SK-N-SH treated with all-trans-retinoic acid at 6 μM for 48 hours (cell line): ENCODE results near the gene NXPH1.

Experiments
- ATAC-seq: fragments of 200-7000 bp; cut with Tn5 transposase; 3 replicates; pipeline ENCODE4 v1.9.1; 2020; ENCODE audit warnings: mild to moderate bottlenecking, moderate library complexity
- BACH2 ChIP-seq: fragments of 250-450 bp; sonication (Bioruptor Pico); IDR thresholded peaks from 2 replicates; pipeline ENCODE4 v1.9.0; 2021; ENCODE audit warnings: mild to moderate bottlenecking, borderline replicate concordance
- CREB5 ChIP-seq: fragments of 250-450 bp; sonication (Bioruptor Pico); IDR thresholded peaks from 2 replicates; pipeline ENCODE4 v1.5.1; 2020; ENCODE audit warnings: low read depth, mild to moderate bottlenecking, moderate library complexity
- CSDC2 ChIP-seq: fragments of 250-450 bp; sonication (Bioruptor Pico); IDR thresholded peaks from 2 replicates; pipeline ENCODE4 v1.5.0; 2020; ENCODE audit warnings: mild to moderate bottlenecking, moderate library complexity
- CSRNP3 ChIP-seq: fragments of 250-450 bp; sonication (Bioruptor Pico); IDR thresholded peaks from 2 replicates; pipeline ENCODE4 v1.5.1; 2021; ENCODE audit warnings: mild to moderate bottlenecking, moderate library complexity
- ESRRG ChIP-seq: fragments of 250-450 bp; sonication (Bioruptor Pico); IDR thresholded peaks from 2 replicates; pipeline ENCODE4 v1.6.1; 2021; ENCODE audit warnings: mild to moderate bottlenecking
- GLIS3 ChIP-seq: fragments of 250-450 bp; sonication (Bioruptor Pico); IDR thresholded peaks from 2 replicates; pipeline ENCODE4 v1.5.0; 2020; ENCODE audit warnings: mild to moderate bottlenecking, moderate library complexity
- ISL1 ChIP-seq: fragments of 250-450 bp; sonication (Bioruptor Pico); IDR thresholded peaks from 2 replicates; pipeline ENCODE4 v2.1.2; 2022; ENCODE audit warnings: mild to moderate bottlenecking, moderate library complexity
- PATZ1 ChIP-seq: fragments of 250-450 bp; sonication (Bioruptor Pico); IDR thresholded peaks from 2 replicates; pipeline ENCODE4 v1.8.0; 2020; ENCODE audit warnings: mild to moderate bottlenecking, moderate library complexity, borderline replicate concordance
- RARB ChIP-seq: fragments of 250-450 bp; sonication (Bioruptor Pico); IDR thresholded peaks from 2 replicates; pipeline ENCODE4 v1.8.0; 2021; ENCODE audit warnings: mild to moderate bottlenecking, moderate library complexity
- SNAI2 ChIP-seq: fragments of 250-450 bp; sonication (Bioruptor Pico); IDR thresholded peaks from 2 replicates; pipeline ENCODE4 v1.5.0; 2020; ENCODE audit warnings: mild to moderate bottlenecking, moderate library complexity
- TCF4 ChIP-seq: fragments of 250-450 bp; sonication (Bioruptor Pico); IDR thresholded peaks from 2 replicates; pipeline ENCODE4 v1.8.0; 2021; ENCODE audit warnings: mild to moderate bottlenecking, moderate library complexity, borderline replicate concordance
- TOX ChIP-seq: fragments of 250-450 bp; sonication (Bioruptor Pico); IDR thresholded peaks from 2 replicates; pipeline ENCODE4 v1.8.0; 2021; ENCODE audit warnings: mild to moderate bottlenecking, moderate library complexity, borderline replicate concordance
- TSHZ2 ChIP-seq: fragments of 250-450 bp; sonication (Bioruptor Pico); IDR thresholded peaks from 2 replicates; pipeline ENCODE4 v1.5.0; 2020; ENCODE audit warnings: mild to moderate bottlenecking, moderate library complexity
- ZC3H10 ChIP-seq: fragments of 250-450 bp; sonication (Bioruptor Pico); IDR thresholded peaks from 2 replicates; pipeline ENCODE4 v1.5.1; 2021; ENCODE audit warnings: mild to moderate bottlenecking, moderate library complexity
- ZFP3 ChIP-seq: fragments of 250-450 bp; sonication (Bioruptor Pico); IDR thresholded peaks from 2 replicates; pipeline ENCODE4 v1.5.0; 2020; ENCODE audit warnings: mild to moderate bottlenecking, moderate library complexity
- ZFP30 ChIP-seq: fragments of 450-650 bp; formaldehyde crosslinking; IDR thresholded peaks from 2 replicates; pipeline ENCODE4 v1.5.0; 2022; ENCODE audit warnings: mild to moderate bottlenecking, moderate library complexity
- ZNF565 ChIP-seq: fragments of 450-650 bp; formaldehyde crosslinking; conservative IDR thresholded peaks from 2 replicates; pipeline ENCODE4 v1.5.0; 2020; ENCODE audit warnings: low read depth, mild to moderate bottlenecking, moderate library complexity
- ZNF70 ChIP-seq: fragments of 450-650 bp; formaldehyde crosslinking; IDR thresholded peaks from 2 replicates; pipeline ENCODE4 v1.5.0; 2020; ENCODE audit warnings: mild to moderate bottlenecking, moderate library complexity
- ZNF8 ChIP-seq: fragments of 450-650 bp; formaldehyde crosslinking; IDR thresholded peaks from 2 replicates; pipeline ENCODE4 v1.5.0; 2020; ENCODE audit warnings: mild to moderate bottlenecking, moderate library complexity

NXPH1 gene

GRCh38 chr7:8411103-8411502 lies 22.3 kb upstream of the NXPH1 start (continued):
- TF ChIP-seq CSRNP3 (CRISPR knock-in tag), result no peak

GRCh38 chr7:8413600-8413999 lies 19.8 kb upstream of the NXPH1 start:
- TF ChIP-seq SNAI2 (CRISPR knock-in tag), result no peak
- no peak for TF ChIP-seq TOX (CRISPR knock-in tag)
- no peak for ATAC-seq

GRCh38 chr7:8418629-8419245 lies 14.7 kb upstream of the NXPH1 start:
- ATAC-seq, result peak; percentile 78
- TF ChIP-seq TCF4 (CRISPR knock-in tag), result 0 out of 2 replicates have a peak, but pooled peaks have one; percentile 6
- TF ChIP-seq ZNF70, result no peak
- no peak for TF ChIP-seq BACH2 (CRISPR knock-in tag)
- no peak for TF ChIP-seq ISL1 (CRISPR knock-in tag)

GRCh38 chr7:8422177-8422576 lies 11.2 kb upstream of the NXPH1 start:
- TF ChIP-seq TSHZ2 (CRISPR knock-in tag), result no peak
- no peak for TF ChIP-seq ZNF8
- no peak for TF ChIP-seq ZNF565 (CRISPR knock-in tag)
- TF ChIP-seq CSRNP3 (CRISPR knock-in tag), result no peak
- no peak for TF ChIP-seq ZC3H10
- no peak for TF ChIP-seq ESRRG (CRISPR knock-in tag)
- TF ChIP-seq PATZ1 (CRISPR knock-in tag), result no peak
- no peak for TF ChIP-seq CSDC2 (CRISPR knock-in tag)
- ATAC-seq, result no peak

GRCh38 chr7:8423057-8423456 lies 10.4 kb upstream of the NXPH1 start:
- ATAC-seq, result no peak
- no peak for TF ChIP-seq GLIS3 (CRISPR knock-in tag)
- no peak for TF ChIP-seq PATZ1 (CRISPR knock-in tag)
- no peak for TF ChIP-seq CREB5 (CRISPR knock-in tag)
- no peak for TF ChIP-seq TSHZ2 (CRISPR knock-in tag)
- no peak for TF ChIP-seq ESRRG (CRISPR knock-in tag)
- TF ChIP-seq ZFP3 (CRISPR knock-in tag), result no peak
- no peak for TF ChIP-seq CSRNP3 (CRISPR knock-in tag)
- TF ChIP-seq RARB (CRISPR knock-in tag), result no peak
- TF ChIP-seq ZNF8, result no peak
- TF ChIP-seq ZFP30 (CRISPR knock-in tag), result no peak
- TF ChIP-seq TCF4 (CRISPR knock-in tag), result no peak
